Head of caudate nucleus (tissue), 42 donors: ENCODE data around the gene USP22.

Experiments used
- DNase-seq, 42 donors: peaks; one replicate each; pipeline versions ENCODE4 v3.0.0 to v3.0.0-alpha.2; 2020 to 2021; ENCODE audit warnings: mixed read lengths in 7 of 42
- intact Hi-C: fragments of 100-400 bp; cut with DNase I; formaldehyde crosslinking; loops from one replicate; pipeline ENCODE4 v1.15.0; 2022

The USP22 gene

DNA sequence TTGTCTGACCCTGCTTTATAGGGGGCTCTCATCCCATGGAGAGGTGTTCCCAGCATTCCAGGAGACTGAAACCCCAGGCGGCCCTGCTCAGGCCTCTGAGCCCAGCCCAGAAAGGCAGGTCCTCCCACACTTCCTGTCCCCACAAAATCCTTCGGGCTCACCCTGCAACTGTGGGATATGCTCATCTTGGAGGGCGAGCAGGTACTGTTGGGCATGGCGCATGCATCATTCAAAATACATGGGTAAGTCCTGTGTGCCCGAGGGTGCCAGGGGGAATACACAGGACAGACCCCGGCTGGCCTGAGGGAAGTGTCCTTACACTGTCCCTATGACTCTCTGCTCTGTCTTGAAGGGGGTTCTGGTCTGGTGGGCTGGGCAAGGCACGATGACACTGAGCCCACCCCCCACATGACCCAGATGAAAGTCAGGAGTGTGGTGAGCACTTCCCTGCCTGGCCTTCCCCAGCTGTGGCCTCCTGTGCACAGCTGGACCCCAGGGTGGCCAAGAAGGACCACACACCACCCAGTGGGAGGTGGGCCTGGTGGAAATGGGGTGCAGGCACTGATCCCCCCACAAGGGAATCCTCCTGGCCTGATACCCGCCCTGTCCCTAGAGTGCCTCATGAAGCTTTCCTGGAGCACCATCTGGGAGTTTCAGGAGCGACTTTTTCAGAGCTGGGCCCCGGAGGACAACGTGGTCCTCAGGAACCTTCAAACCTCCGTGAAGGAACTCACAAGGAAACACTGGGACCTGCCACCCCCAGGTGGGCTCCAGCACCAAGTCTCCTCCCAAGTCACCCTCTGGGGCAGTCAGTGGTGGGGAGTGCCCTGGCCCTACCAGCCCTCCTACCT is 46.7 kb downstream of the USP22 start:
- DNase-seq: peak in 5 of 42 donors; percentile 1 to 20 (median 19)
- intact Hi-C loops: loop anchor here (10.0 kb wide), 1 partner anchor 81 kb away; no protein-coding TSS in a partner anchor

DNA sequence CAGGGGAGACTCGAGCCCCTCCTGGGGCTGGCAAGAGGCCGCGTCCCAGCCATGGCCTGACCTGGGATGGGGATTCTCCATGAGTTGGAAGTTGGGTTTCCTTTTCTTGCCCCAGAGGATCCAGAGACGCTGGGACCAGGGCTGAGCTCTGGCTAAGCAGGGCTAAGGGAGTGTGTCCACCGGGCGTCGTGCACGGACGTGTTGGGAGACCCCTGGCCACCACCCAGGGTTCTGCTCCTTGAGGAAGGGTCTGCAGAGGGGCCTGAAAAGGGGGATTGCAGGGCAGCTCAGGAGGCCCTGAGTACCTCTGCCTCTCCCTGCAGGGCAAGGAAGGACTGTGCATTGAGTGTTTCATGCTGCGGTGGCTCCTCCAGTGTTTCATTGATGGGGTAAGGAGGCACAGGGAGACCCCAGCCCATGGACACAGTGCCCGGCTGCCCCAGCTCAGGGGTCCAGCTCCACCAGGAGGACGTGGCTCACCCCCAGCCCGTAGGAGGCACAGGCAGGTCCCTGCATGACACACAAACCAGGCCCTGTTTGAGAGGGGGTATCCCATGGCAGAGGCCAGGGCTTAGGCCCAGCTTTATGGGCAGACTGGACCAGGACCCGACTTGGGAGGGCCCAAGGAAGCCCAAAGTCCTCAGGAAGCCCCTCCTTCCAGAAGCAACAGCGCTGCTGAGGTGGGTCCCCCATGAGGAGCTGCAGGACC is 47.5 kb downstream of the USP22 start:
- intact Hi-C loops: loop anchor here (10.0 kb wide), 1 partner anchor 81 kb away; no protein-coding TSS in a partner anchor
- DNase-seq: peak in 4 of 42 donors; percentile 2 to 24 (median 6)

DNA sequence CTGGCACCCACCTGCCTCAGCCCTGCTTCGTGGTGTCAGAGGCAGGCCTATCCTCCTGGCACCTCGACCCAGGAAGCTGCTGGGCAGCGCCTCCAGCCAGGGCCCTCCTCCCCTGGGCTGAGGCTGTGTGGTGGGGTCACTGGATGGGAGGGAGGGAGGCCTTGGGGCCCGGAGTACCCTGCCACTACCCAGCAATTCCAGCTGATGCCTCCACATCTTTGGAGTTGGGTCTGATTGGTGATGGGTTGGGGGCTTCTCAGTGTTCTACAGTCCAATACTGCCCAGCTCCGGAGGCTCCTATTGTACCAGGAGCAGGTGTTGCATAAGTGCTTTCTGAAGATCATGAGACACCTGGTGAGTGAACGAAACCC is 48.0 kb downstream of the USP22 start:
- peak in 1 of 42 donors; percentile 8 for DNase-seq
- intact Hi-C loops: loop anchor here (10.0 kb wide), 1 partner anchor 80 kb away; no protein-coding TSS in a partner anchor

DNA sequence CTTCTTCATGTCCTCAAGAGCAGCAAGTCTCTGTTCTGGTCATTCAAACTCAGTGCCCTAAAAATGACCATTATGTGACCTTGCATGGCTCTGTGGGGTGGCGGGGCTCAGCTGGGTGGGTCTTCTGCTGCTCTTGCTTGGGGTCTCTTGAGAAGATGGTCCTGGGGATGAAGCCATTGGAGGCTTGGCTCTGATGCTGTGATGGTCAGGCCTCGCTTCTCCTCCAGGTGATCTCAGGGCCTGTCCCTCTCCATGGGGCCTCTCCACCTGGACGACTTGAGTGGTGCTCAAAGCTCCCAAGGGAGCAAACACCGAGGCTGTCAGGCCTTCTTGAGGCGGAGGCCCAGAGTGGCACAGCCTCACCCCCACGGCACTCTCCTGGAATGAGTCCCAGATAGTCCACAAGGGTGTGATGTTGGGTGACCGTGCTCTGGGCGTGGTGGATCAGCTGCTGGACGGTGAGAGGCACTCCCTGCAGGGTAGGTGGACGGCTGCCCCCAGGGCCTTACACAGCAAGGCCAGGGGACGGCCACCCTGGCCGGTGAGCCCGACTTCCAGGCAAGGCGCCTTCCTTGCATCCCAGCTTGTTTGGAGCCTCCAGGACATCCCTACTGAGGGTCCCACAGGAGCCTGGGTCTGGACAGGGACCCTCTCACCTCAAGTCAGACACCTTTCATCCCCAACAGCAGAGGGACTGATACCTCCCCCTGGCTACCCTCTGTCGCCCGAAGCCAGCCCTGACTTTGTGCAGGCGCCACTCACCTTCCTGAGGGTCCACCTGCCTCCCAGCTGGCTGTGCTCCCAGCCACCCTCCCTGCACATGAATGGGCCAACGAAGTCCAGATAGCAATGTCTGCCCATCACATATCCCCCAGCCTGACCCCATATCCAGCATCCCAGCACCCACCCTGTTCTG is 48.7 kb downstream of the USP22 start:
- peak in 5 of 42 donors; percentile 3 to 34 (median 6) for DNase-seq
- intact Hi-C loops: loop anchor here (10.0 kb wide), 1 partner anchor 79 kb away; no protein-coding TSS in a partner anchor

DNA sequence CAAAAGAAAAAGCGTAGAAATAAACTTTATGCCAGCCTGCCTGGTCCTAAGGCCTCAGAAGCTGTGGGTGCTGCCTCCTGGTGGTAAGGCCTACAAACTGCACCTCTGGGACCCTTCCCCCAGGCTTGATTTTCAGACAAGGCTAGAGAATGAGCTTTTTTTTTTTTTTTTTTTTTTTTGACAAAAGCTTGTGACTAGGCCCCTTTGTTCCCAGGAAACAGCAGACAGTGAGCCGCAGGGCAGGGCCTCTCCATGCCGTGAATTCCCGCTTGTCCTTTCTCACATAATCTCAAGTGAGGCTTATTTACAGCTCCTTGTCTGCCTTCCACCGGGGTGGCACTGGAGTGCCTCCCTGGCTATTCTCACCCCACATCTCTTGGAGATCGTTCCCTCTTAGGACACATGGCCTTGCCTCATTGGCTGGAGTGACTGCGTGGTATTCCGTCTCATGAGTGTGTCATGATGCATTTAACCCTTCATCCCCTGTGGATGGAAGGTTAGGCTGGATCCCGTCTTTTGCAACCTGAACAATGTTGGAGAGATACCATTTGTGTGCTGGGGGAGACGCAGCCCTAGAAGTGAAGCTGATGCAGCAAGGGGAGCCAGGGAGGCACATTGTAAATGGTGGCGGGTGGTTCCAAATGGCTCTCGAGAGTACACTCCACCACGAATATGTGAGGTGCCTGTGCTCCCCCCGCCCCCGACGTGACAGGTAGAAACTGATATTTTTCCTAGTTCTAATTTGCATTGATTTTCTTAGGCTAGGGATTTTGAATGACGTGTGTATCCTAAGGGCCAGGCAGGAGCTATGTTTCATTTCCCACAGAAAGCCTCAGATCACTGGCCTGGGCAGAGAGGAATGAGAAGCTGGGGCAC is 49.6 kb downstream of the USP22 start:
- intact Hi-C loops: loop anchor here (10.0 kb wide), 1 partner anchor 78 kb away; no protein-coding TSS in a partner anchor
- peak in 41 of 42 donors; percentile 66 to 93 (median 84) for DNase-seq

DNA sequence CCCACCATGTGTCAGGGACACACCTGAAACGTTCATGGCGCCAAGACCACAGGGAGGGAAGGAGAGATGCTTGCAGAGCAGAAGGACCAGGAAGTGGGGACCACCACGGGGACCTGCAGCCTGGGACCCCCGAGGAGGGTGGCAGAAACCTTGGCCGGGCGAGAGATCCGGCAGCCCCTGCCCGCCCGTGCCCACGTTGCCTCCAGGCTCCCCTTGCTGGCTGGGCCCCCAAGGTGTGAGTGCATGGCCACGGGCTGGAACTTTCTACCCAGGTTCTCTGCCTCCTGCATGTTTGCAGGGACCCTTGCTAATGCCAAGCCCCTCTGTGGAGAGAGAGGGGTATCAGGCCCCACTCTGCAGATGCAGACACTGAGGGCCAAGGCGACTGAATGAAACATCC is 50.4 kb downstream of the USP22 start:
- intact Hi-C loops: loop anchor here (10.0 kb wide), 1 partner anchor 78 kb away; no protein-coding TSS in a partner anchor
- peak in 3 of 42 donors; percentile 4 to 39 (median 11) for DNase-seq

DNA sequence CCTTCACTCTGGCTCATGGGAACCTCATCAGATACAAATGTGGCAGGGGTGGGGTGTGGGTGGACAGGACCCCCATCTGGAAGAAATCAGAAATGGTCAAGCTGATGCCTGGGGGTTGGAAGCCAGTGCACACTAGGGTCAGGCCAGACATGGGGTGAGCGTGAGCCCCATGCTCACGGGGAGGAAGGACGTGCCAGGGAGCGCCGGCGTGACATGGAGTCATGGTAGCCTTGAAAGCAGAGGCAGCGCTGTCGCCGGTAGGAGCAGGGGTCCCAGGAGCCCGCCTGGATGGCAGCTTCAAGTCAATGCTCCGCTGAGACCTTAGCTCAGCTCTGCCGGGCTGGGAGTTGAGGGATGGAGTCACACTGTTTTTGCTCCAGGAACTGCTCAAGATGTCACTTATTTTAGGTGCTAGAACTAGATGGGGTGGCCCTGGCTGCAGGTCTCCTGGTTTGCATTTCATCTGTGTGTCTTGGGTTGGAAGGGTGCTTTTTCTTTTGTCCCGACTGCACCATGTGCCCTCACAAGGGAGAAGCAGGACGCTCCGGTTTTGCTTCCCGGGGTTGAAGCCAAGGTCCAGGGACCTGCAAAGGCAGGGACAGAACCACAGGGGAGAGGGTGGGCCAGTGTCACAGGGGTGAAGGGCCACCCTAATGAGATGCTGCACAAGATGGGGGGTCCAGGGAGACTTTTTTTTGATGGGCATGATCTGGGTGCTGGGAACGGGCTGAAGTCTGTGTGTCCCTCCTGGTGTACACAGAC is 51.4 kb downstream of the USP22 start:
- DNase-seq: peak in 2 of 42 donors; percentile 3 to 9
- intact Hi-C loops: loop anchor here (10.0 kb wide), 1 partner anchor 77 kb away; no protein-coding TSS in a partner anchor

DNA sequence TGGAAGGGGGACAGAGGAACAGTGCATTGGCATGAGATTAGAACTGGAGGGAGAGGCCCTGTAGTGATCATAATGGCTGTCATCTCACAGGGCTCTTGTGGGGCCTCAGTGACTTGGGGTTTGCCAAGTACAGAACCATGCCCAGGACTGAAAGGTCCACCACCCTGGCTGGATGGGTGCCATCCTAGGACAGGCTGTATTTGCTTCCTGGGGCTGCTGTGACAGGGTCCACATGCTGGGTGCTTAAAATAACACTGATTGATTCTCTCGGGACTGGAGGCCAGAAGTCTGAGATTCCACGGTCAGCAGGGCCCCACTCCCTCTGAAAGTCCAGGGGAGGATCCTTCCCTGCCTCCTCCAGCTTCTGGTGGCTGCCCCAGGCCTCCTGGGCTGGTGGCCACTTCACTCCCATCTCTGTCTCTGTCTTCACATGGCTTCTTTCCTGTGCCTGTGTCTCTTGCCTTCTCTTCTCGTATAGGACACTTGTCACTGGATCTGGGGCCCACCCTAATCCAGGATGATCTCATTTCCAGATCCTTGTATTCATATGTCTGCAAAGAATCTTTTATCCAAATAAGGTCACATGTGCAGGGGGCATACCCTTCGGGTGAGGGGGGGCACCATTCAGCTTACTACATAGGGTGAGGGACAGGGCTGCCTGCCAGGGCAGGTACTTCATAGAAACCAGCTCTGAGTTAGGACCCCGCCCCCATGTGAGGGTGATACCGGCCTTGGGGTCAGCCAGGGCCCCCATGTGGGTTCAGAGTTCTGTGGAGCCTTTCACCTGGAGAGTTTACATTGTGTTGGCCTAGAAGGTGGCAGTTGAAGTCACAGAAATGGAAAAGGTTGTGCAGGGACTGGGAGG is 52.6 kb downstream of the USP22 start:
- intact Hi-C loops: loop anchor here (10.0 kb wide), 1 partner anchor 75 kb away; no protein-coding TSS in a partner anchor
- DNase-seq: peak in 4 of 42 donors; percentile 1 to 22 (median 14)

DNA sequence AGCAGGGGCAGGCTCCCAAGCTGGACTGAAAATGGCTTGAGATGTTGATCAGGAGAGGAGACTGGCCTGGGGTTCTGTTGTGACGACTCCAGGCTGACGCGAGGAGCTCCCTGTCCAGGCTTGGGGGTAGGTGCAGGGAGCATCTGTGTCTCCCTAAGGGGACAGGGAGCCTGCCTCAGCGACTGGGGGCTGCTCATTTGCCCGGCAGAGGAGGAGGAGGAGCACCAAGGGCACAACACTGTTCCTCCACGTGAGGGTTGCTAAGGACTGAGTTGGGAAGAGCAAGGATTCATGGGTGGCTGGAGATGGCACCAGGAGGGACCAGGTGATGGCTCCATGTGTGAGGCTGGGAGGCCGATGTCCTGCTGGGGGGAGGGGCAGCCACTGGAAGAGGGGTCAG is 53.3 kb downstream of the USP22 start:
- peak in 3 of 42 donors; percentile 2 to 12 (median 9) for DNase-seq
- intact Hi-C loops: no loop called here

DNA sequence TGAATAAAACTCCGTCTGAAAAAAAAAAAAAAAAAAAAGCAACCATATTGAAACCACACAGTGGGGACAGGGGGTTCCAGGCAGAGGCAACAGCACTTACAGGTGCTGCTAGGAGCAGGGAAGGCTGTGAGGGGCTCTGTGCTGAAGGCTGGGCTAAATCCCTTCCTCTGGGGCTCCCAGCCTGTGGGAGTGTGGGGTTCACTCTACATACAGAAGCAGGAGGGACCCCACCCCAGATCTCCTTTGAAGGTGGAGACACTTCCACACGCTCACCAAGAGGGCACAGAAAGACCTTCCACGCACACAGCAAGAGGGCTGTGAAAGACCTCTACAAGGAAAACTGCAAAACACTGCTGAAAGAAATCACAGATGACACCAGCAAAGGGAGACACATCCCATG is 53.9 kb downstream of the USP22 start:
- intact Hi-C loops: no loop called here
- DNase-seq: peak in 2 of 42 donors; percentile 6 to 11

DNA sequence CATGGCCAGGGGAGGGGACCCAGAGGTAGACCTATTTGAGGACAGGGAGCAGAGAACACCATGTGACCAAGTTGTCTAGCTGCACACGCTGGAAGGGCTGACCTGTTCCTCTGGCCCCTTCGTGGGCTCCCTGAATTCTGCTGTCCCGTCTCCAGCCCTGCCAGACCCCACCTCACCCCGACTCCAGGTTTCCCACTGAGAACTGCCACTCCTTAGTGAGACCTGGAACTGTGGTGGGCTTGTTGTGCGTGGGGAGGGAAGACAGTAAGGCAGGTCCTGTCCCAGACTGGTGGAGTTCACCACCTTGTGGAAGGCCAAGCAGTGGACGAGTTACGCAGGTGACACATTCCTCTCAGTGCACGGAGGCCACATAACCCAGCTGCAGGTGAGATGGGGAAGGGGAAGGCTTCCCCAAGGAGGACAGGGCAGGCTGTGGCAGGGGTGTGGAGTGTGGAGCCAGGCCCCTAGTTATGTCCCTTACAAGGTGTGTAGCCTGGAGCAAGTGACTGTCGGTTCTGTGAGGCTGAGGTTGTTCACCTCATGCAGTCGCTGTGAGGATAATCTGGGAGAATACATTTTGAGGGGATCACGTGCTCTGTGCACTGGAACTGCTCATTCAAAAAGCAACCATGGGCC is 54.7 kb downstream of the USP22 start:
- intact Hi-C loops: no loop called here
- peak in 2 of 42 donors; percentile 3 to 4 for DNase-seq

DNA sequence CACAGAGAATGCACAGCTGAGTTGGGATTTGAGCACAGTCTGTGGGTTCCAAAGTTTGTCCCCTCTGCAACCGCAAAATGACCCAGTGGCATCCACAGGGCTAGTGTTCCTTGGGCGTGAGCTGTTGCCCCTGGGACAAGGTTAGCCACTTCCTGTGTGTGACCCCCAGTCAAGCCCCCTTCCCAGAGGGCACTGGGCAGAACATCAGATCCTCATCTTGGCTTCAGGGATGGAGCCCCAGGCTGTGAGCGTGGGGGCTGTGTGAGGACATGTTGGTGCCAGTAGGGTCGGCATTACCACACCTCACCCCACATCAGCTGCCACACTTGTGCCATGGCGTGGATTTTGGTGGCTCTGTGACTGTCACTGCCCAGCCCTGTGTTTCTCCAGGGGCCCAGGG is 55.3 kb downstream of the USP22 start:
- intact Hi-C loops: no loop called here
- DNase-seq: peak in 3 of 42 donors; percentile 2 to 15 (median 3)

DNA sequence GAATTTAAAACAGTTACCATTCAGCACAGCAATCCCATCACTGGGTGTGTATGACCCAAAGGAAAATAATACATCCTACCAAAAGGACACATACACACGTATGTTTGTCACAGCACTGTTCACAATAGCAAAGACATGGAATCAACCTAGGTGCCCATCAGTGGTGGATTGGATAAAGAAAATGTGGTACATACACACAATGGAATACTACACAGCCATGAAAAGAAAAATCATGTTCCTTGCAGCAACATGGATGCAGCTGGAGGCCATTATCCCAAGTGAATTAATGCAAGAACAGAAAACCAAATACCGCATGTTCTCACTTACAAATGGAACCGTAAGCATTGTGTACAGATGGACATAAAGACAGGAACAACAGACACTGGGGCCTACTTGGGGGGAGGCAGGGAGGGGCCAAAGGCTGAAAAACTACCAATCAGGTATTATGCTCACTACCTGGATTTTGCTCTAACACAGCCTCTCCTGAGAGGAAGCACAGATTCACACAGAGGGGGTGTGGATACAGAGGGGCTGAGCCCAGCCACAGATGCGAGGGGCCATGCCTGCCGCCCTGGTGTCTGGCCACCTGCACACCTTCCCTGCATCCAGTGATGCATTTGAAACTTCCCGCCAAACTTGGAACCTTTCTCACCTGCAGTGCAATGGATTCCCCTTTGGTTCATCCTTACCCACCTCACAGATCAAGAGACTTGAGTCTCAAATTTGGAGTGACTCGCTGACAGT is 55.9 kb downstream of the USP22 start:
- intact Hi-C loops: no loop called here
- DNase-seq: peak in 3 of 42 donors; percentile 2 to 8 (median 3)

DNA sequence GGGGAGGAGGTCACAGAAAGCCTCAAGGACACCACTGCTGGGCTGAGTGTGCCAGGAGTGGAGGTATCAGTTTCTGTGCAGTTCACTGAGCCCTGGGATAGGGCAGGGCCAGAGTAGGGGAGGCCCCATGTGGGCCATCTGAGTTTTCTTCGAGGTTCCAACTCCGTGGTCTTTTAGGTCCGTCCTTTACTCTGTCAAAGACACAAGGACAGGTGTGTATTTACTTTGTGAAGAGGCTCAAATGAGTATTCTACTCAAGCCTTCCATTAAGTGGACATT is 59.5 kb downstream of the USP22 start:
- DNase-seq: peak in 1 of 42 donors; percentile 6
- intact Hi-C loops: no loop called here
